ENCODE results near the gene PDE8B. TPM values are rescaled to one million over a fixed set of nuclear protein-coding genes. Genes with fewer than 3 reads are reported as not detected.

Gene PDE8B, protein sequence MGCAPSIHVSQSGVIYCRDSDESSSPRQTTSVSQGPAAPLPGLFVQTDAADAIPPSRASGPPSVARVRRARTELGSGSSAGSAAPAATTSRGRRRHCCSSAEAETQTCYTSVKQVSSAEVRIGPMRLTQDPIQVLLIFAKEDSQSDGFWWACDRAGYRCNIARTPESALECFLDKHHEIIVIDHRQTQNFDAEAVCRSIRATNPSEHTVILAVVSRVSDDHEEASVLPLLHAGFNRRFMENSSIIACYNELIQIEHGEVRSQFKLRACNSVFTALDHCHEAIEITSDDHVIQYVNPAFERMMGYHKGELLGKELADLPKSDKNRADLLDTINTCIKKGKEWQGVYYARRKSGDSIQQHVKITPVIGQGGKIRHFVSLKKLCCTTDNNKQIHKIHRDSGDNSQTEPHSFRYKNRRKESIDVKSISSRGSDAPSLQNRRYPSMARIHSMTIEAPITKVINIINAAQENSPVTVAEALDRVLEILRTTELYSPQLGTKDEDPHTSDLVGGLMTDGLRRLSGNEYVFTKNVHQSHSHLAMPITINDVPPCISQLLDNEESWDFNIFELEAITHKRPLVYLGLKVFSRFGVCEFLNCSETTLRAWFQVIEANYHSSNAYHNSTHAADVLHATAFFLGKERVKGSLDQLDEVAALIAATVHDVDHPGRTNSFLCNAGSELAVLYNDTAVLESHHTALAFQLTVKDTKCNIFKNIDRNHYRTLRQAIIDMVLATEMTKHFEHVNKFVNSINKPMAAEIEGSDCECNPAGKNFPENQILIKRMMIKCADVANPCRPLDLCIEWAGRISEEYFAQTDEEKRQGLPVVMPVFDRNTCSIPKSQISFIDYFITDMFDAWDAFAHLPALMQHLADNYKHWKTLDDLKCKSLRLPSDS
- 5.9 TPM for total RNA-seq

- Histone ChIP-seq H3K27ac (peak within 1 kb of the TSS; percentile 54), H3K4me1 (peaks cover 7% of the 10 kb centered on the region), H3K36me3 (no peaks in the 10 kb centered on the region), H3K4me3 (peak within 1 kb of the TSS; percentile 56 to 82), H3K9me3 (no peaks in the 10 kb centered on the region), H3K27me3 (no peaks in the 10 kb centered on the region)
- intact Hi-C loops (cut with DNase I) = no loop called here
- no peak for TF ChIP-seq POLR2A (IDR thresholded peaks at IDR 0.05)
- TF ChIP-seq POLR2AphosphoS5 (IDR thresholded peaks at IDR 0.05; ENCODE audit: insufficient read depth in 1 of 2, low read depth in 1 of 2) = no peak
- TF ChIP-seq CTCF (IDR thresholded peaks at IDR 0.05) = no peak
- DNase-seq (ENCODE audit: extremely low spot score in 2 of 2) = no peak
These were observed at the start of gene PDE8B for GRCh38 chr5:77210091-77210963. TSS of gene PDE8B (plus strand) at chr5:77210680. CDS start at chr5:77210926, 246 bp downstream.

DNA sequence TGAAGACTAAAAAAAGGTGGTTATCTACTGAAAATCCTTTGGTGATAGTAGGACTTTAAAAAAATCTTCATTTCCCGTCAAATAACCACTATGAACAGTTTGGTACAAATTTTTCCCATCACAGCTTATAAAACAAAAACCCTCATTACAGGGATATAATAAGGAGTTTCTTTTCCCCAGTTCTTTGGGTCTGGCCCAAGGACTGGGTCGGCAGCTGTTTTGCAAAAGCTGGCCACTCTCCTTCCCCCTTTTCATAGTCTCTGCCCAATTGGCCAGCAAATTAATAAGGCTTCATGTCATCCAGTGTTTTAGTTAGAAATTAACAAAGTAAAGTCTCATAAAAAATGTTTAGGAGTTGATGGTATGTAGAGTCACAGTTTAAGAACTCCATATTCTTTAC lies 47.0 kb upstream of the PDE8B start:
- H3K9me3 ChIP-seq = no peaks in the 10 kb centered on the region
- no peaks in the 10 kb centered on the region for H3K36me3 ChIP-seq
- no peaks in the 10 kb centered on the region for H3K27me3 ChIP-seq
- intact Hi-C loops (cut with DNase I) = no loop called here
- DNase-seq (ENCODE audit: extremely low spot score in 2 of 2) = no peak
- H3K27ac ChIP-seq = no peak overlapping the region
- TF ChIP-seq POLR2A (IDR thresholded peaks at IDR 0.05) (no peak), POLR2AphosphoS5 (IDR thresholded peaks at IDR 0.05; ENCODE audit: insufficient read depth in 1 of 2, low read depth in 1 of 2) (no peak), CTCF (IDR thresholded peaks at IDR 0.05) (no peak)
- H3K4me1 ChIP-seq = peaks cover 14% of the 10 kb centered on the region
- no peak overlapping the region for H3K4me3 ChIP-seq

DNA sequence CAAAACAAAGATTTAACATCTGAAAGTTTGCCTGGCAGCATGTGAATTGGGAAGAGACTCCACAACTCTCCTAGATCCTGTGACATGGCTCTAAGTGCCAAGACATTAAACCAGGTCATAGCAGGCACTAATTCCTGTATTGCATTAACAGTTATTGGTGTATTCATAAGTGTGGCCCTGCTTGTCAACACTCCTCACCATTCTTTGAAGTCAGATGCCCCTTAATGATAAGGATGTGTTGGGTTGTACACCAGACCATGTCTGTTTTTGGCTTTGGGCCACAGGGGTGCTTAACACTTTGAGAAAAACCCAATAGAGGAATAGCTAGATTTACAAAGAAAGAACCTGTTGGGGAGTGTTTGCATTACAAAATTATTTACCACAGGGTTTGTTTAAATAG lies 43.4 kb upstream of the PDE8B start:
- Histone ChIP-seq H3K36me3 (no peaks in the 10 kb centered on the region), H3K27ac (peak overlapping the region; percentile 55), H3K4me1 (peaks cover 19% of the 10 kb centered on the region), H3K9me3 (no peaks in the 10 kb centered on the region), H3K27me3 (no peaks in the 10 kb centered on the region), H3K4me3 (no peak overlapping the region)
- TF ChIP-seq POLR2A (IDR thresholded peaks at IDR 0.05) = no peak
- TF ChIP-seq POLR2AphosphoS5 (IDR thresholded peaks at IDR 0.05; ENCODE audit: insufficient read depth in 1 of 2, low read depth in 1 of 2) = no peak
- no peak for TF ChIP-seq CTCF (IDR thresholded peaks at IDR 0.05)
- intact Hi-C loops (cut with DNase I) = no loop called here
- DNase-seq (ENCODE audit: extremely low spot score in 2 of 2) = no peak

- H3K27me3 ChIP-seq = no peaks in the 10 kb centered on the region
- intact Hi-C loops (cut with DNase I) = no loop called here
- no peak overlapping the region for H3K4me3 ChIP-seq
- no peaks in the 10 kb centered on the region for H3K9me3 ChIP-seq
- DNase-seq (ENCODE audit: extremely low spot score in 2 of 2) = peak in 1 of 2 donors; percentile 90
- no peaks in the 10 kb centered on the region for H3K36me3 ChIP-seq
- H3K4me1 ChIP-seq = peaks cover 19% of the 10 kb centered on the region
- peak overlapping the region; percentile 55 for H3K27ac ChIP-seq
- no peak for TF ChIP-seq CTCF (IDR thresholded peaks at IDR 0.05)
- peak; percentile 10 to 49 for TF ChIP-seq POLR2AphosphoS5 (IDR thresholded peaks at IDR 0.05; ENCODE audit: insufficient read depth in 1 of 2, low read depth in 1 of 2)
These were observed 42.8 kb upstream of the PDE8B start for GRCh38 chr5:77167695-77168121.

All from vagina (tissue), 2 donors.